GM19240 (cell line): ENCODE data around the gene GFER.

Source experiments
- DNase-seq: peaks from one replicate; pipeline ENCODE4 v3.0.0; 2011; ENCODE audit warnings: low spot score; ENCODE audit not compliant: insufficient read length

The GFER gene

DNA sequence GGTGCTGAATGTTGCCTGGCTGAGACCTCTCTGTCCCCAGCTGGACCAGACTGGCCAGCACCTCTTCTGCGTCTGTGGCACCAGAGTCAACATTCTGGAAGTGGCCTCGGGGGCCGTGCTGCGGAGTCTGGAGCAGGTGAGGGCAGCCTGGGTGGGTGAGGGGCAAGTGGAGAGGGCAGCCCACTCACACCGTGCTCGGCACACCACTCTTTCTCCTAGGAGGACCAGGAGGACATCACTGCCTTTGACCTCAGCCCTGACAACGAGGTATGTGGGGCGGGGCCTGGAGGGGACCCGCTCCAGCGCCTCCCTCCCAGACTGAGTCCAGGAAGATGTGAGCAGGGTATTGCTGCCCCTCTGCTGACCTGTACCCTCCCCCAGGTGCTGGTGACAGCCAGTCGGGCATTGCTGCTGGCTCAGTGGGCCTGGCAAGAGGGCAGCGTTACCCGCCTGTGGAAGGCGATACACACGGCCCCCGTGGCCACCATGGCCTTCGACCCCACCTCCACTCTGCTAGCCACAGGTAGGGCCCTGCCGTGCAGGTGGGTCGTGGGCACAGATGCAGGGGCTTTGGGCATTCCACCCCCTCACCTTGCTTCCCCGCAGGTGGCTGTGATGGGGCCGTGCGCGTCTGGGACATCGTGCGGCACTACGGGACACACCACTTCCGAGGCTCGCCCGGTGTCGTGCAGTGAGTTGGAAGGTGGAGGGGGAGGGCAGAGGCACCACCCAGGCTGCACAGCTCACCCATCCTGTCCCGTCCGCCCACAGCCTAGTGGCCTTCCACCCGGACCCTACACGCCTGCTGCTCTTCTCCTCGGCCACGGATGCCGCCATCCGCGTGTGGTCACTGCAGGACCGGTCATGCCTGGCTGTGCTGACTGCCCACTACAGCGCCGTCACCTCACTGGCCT is 9.6 kb upstream of the GFER start:
- DNase-seq = no peak

DNA sequence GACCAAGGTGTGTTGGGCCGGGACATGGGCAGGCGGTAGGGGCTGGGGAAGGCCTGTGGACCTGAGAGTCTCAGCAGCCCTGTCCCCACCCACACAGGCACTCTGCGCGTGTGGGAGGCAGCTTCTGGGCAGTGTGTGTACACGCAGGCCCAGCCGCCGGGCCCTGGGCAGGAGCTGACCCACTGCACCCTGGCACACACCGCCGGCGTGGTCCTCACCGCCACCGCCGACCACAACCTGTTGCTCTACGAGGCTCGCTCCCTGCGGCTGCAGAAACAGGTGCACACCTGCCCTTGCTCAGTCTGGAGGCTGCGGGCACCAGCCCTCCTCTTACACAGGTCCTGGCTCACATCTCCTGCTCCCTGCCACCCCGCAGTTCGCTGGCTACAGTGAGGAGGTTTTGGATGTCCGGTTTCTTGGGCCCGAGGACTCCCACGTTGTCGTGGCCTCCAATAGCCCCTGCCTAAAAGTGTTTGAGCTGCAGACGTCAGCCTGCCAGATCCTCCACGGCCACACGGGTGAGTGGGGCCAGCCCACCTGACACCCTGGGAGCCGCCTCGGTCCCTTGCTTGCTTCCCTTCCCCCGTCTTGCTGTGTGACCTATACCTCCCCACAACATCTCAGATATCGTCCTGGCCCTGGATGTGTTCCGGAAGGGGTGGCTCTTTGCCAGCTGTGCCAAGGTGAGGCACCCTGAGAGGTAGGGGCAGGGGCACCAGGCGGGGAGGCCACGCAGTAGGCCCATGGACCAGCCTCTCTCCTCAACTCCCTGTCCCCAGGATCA is 8.4 kb upstream of the GFER start:
- no peak for DNase-seq

DNA sequence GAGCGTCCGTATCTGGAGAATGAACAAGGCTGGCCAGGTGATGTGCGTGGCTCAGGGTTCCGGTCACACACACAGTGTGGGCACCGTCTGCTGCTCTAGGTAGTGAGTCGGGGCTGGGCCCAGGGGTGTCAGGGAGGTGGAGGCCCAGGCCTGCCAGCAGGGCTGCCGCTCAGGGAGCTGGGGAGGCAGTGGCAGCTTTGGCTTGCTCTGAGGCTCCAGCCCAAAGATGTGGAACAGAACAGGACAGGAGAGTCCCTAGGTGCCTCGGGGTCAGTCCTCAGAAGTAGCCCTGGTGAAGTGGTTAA is 7.8 kb upstream of the GFER start:
- no peak for DNase-seq

DNA sequence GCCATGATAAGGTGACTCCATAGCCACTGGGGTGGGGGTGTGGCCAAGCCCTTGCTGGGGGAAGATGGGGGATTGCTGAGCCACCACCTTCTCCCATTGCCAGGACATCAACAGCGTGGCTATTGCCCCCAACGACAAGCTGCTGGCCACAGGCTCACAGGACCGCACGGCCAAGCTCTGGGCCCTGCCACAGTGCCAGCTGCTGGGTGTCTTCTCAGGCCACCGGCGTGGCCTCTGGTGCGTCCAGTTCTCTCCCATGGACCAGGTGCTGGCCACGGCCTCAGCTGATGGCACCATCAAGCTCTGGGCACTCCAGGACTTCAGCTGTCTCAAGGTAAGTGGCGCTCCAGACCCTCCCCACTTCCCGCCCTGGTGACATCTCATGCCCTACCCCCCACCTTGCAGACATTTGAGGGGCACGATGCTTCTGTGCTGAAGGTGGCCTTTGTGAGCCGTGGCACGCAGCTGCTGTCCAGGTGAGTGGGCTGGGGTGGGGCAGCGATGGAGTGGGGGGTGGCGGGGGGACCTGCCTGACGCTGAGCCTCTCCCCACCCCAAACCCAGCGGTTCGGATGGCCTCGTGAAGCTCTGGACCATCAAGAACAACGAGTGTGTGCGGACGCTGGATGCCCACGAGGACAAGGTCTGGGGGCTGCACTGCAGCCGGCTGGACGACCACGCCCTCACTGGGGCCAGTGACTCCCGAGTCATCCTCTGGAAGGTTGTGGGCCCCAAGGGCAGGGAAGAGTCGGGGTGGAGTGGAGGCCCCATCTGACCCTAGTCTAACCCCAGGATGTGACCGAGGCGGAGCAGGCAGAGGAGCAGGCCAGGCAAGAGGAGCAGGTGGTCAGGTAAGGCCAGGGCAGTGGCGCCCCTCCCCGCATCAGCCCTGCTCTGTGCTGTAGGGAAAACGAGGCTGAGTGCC is 6.8 kb upstream of the GFER start:
- DNase-seq = no peak

DNA sequence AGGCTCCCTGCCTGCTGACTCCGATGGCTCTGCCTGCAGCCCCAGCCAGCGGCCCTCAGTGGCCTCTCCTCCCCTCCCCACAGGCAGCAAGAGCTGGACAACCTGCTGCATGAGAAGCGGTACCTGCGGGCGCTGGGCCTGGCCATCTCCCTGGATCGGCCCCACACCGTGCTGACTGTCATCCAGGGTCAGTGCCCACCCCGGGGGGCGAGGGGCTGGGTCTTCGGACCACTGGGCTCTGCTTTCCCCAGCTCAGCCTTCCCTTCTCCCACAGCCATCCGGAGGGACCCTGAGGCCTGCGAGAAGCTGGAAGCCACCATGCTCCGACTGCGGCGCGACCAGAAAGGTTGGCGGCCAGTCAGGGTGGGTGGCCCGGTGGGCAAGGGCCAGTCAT is 6.1 kb upstream of the GFER start:
- no peak for DNase-seq

DNA sequence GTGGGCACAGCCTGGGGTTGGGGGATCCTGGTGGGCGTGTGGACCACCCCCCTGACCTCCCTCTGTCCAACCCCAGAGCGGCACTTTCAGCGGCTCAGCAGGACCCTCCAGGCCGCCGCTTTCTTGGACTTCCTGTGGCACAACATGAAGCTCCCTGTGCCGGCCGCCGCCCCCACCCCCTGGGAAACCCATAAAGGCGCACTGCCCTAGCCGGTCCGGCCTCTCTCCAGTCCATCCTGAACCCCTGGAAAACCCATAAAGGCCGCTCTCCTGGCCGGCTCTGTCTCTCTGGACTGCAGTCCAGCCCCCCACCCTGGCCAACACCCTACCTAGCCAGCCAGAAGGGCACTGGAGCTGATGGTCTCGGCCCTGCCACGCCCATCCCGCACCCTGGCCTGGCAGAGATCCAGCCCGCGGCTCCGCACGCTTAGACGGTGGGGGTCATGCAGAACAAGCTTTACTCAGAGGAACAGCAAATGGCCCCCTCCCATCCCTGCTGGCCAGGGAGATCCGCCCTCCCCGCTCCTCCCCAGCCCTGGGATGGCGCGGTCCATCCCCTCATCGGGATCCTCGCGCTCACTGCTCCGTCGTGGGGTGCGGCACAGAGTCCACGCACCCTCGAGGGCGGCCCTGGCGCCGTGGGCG is 5.4 kb upstream of the GFER start:
- DNase-seq = no peak

DNA sequence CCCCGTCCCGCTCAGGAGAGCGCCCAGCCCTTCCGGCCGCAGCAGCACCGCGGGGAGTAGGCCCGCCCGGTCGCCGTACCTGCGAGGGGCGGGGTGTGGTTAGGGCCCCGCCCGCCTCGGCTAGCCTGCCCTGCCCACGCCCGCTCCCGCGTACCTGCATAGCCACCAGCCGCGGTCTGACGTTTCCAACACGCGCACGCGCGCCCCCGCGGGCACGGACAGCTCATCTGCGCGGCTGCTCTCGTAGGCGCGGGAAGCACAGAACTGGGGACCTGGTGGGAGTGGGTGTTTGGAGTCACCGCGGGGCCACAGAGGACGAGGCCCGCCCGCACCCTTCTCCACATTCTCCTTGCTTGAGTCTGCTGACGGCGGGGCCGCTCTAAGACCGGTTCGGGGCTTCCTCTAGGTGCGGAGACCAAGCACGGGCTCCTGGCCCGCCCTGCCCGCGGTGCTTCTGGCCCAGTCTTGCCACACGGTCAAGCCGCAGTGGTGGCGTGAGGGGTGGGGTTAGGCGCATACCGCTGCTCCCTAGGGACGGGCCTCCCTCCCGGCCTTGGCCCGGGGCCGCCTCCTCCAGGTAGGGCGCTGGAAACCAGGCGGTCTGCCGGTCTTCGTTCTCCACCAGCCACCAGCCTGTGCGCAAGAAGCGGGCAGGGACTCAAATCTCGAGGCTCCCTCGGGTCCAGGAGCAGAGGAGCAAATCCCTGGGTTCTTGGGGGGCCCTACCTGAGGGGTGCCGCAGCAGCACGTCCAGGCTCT is 4.5 kb upstream of the GFER start:
- no peak for DNase-seq

DNA sequence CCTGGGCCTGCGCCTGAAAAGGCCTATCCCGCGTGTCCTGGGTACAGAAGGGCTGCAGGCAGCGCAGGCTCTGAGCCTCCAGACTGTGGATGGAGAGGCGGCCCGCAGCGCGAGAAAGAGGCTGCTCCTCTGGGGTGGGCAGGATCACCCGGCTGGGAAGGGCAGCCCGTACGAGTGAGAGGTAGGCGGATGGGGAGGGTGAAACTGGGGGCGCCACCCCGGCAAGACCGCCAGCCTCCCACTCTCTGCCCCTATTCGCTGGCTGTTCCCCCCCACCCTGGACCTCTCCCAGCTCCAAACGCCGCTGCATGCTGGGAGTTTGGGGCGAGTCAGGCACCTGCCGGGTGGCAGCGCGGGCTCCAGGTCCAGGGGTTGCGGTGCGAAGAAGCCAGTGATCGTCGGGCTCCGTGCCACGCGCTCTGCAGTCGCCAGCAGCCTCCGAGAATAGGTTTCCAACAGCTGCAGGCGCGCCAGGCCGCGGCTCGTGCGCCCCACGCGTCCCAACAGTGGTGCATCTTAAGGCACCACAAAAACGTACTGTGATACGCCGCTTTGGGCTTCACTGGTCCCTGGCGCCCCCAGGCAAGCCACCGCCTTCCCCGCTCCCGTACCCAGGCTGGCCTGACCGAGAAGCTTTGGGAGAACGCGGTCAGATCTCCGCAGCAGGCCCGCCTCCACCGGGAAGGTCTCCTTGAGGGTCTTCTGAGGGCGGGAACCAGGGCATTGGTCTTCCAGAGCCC is 3.8 kb upstream of the GFER start:
- no peak for DNase-seq

DNA sequence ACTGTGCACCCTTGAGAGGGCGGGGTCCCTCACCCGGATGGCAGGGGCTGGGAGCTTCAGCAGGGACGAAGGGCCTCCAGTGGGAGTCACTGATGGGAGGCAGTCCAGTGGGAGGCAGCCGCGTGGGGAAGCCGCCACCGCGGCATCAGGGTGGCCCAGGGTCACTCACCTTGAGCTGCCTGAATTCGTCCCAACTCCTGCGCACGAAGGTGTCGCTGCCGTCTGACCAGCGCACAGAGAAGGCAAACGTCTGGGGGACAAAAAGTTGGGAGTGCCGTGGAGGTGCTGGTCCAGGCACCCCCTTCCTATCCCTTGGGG is 3.3 kb upstream of the GFER start:
- DNase-seq = no peak

DNA sequence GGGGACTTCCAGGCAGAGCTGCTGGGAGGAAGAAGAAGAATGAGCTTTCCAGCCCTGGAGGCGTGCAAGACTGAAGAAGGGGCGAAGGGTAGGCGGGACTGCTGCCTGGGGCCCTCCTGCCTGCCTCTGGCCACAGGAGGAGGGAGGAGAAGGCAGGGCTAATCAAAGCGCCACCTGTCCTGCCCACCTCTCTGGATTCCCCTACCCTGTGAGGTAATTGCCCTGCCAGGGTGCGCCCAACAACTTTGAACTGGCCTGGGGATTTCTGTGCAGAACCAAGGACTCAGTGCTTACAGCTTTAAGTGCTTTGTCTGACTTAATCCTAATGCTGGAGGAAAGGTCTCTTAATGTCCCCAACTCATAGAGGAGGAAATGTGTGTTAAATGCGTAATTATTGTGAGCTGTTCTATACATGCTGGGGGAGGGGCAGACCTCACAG is 2.6 kb upstream of the GFER start, which contains the start of gene NOXO1:
TSS of gene NOXO1 (minus strand) at position 72 of the 439 bp plus-strand sequence. CDS start 290 bp downstream, outside the sequence.
- no peak for DNase-seq

DNA sequence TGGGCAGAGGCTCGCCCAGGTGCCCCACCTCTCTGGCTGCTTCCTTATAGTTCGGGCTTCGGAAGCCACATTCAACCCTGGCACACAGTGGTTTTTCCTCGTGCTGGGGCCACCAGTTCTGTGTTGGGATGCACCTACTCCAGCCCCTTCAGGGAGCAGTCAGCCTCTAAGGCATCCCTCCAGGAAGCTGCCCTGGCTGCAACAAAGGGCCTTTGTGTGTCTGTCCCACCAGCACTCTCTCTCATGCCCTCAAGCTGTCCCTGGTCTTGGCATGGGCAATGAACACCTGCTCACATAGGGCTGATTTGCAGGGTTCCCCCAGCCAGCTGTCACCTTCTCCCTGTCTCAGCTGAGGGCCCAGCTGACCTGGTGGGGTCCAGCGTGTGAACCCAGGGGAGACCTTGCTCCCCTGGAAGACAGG is 2.0 kb upstream of the GFER start:
- DNase-seq = no peak

DNA sequence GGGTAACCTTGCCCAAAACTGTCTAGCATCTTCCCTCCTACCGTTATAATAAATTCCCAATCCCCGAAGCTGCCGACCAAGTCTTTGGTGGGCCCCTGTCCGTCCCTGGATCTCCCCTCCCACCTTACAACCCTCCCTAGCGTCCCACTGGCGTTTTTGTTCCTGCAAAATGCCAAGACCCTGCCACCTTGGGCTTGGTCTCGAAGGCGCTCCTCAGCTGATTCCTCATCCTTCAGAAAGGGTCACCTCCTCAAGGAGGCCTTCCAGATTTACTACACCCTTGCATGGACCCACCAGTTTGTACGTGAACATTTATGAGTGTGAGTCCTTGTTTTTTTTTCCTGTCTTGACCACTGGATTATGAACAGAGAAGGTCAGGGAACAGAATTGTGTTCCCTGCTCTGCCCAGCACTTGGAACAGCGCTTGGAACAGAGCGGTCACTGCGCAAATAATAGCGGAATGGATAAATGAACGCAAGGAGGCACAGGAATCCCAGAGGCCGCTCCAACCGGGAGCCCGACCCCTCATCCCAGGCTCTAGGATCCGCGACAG is 926 bp upstream of the GFER start:
- no peak for DNase-seq

DNA sequence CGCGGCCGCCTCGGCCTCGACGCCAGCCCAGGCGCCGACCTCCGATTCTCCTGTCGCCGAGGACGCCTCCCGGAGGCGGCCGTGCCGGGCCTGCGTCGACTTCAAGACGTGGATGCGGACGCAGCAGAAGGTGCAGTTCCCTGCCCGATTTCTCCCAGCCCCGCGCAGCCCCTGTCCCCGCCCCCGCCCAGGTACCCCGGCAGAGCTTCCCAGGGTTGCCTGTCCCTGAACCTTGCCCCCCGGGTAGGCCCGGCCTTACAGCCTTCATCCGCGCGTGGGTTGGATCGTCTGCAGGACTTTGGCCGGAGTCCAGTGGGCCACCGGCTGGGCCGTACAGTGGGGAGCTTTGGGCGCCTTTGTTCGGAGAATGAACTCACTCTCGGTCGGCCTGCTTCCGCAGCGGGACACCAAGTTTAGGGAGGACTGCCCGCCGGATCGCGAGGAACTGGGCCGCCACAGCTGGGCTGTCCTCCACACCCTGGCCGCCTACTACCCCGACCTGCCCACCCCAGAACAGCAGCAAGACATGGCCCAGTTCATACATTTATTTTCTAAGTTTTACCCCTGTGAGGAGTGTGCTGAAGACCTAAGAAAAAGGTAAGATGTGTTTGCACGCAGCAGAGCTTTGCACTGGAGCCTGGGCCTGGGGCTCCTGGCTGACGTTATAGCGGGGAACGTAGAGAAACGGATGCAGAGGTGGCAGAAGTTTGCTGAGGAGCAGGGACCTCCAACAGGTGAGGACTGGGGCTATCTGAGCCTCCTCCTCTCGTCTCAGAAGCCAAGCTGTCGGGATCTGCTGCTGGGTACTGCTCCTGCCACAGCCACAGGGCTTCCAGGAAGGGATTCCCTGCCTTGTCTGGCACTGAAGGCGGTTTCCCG is 593 bp downstream of the GFER start:
- no peak for DNase-seq

DNA sequence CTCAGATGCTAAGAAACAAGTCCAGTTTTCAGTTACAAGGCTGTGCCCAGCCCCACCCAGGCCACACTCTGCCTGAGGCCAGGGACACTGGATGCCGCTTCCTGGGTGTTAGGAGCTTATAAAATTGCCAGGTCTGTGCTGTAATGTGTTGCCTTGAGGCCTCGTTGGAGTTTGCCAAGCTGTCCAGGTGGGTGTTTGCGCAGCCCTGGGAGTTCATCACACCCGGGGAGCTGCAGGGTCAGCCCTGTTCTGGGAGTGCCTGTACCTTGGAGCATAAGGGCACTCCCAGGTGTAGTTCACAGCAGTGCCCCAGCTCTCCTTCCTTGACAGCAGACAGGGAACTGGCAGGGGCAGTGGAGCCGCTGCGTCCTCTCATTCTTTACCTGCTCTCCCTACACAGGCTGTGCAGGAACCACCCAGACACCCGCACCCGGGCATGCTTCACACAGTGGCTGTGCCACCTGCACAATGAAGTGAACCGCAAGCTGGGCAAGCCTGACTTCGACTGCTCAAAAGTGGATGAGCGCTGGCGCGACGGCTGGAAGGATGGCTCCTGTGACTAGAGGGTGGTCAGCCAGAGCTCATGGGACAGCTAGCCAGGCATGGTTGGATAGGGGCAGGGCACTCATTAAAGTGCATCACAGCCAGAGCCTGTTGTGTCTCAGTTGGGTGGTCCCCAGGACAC is 1.6 kb downstream of the GFER start:
- no peak for DNase-seq

DNA sequence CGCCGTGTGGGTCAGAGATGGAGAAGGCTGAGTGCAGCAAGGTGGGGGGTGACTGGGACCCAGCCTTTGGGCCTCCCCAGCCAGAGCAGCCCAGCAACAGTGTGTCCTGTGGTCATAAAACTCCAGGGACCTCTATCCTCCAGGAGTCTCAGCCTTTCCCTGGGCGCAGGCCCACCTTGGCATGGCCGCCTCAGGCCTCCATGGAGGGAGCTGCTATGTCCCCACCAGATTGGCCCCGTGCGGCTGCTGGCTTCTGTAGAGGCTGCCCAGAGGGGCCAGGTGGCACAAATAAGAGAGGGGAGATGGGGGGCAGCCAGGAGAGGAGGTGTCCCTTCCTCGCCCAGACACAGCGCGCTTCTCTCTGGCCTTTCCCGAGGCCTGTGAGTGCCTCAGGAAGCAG is 3.2 kb downstream of the GFER start:
- DNase-seq = no peak

DNA sequence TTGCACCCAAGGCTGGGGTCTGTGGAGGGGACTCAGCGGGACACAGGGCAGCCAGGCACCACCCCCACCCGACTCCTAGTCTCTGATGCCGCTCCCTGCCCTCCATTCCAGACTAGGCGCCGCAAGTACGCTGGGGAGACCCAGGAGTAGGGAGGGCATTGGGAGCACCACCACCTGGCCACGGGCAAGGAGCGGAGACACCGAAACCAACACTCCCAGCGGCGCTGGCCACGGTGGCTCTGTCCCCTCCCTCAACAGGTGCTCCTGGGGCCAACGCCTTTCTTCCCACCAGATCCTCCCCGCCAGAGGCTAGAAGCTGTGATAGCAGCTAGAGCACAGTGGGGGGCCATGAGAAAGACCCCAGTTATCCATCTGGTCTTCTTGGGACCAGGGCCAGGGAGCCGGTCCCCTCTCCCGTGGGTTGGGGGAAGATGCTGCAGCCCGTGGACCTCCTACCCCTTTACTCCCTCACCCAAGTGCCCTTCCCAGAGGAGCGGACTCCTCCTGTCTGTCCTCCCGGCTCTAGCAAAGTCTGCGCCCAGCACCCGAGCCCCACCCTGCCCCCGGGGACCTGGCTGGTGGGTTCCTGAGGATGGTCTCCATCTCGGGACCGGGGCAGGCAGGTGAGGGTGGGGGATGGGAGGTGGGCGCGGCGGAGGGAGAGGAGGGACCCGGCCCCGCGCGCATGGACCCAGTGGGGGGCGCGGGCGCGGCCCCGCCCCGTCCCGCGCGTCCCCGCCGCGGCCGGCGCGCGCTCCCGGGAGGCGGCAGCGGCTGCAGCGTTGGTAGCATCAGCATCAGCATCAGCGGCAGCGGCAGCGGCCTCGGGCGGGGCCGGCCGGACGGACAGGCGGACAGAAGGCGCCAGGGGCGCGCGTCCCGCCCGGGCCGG is 5.5 kb downstream of the GFER start, which contains the start of gene SYNGR3:
TSS of gene SYNGR3 (plus strand) at position 762 of the 892 bp plus-strand sequence. CDS start 133 bp downstream, outside the sequence.
- DNase-seq = no peak

DNA sequence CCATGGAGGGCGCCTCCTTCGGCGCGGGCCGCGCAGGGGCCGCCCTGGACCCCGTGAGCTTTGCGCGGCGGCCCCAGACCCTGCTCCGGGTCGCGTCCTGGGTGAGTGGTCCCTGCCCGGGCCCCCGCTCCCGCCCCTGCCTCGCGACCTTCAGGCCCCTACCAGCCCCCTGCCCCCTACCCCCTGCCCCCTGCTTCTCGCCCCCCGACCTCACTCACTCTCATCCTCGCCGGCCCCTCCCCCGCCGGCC is 6.0 kb downstream of the GFER start:
- DNase-seq = no peak
